Uterus (tissue), 2 donors: ENCODE measurements around the gene SLC35G6.

Experiments used
- POLR2A ChIP-seq, 2 donors: fragments of 450-650 bp; IDR thresholded peaks; one replicate each; pipeline ENCODE4 v1.6.1; 2016; ENCODE audit warnings: antibody characterized with exemption in 2 of 2, mild to moderate bottlenecking in 1 of 2, moderate library complexity in 1 of 2
- TF ChIP-seq, protein P1 (sequence below), 4 experiments: fragments of 200-600 bp in 2 of 4; fragments of 450-650 bp in 2 of 4; sonication (generic) in 2 of 4; IDR thresholded peaks; one replicate each; pipeline ENCODE4 v1.5.1; 2016 to 2019; ENCODE audit warnings: antibody characterized with exemption in 4 of 4, mild to moderate bottlenecking in 2 of 4, moderate library complexity in 1 of 4

DNA sequence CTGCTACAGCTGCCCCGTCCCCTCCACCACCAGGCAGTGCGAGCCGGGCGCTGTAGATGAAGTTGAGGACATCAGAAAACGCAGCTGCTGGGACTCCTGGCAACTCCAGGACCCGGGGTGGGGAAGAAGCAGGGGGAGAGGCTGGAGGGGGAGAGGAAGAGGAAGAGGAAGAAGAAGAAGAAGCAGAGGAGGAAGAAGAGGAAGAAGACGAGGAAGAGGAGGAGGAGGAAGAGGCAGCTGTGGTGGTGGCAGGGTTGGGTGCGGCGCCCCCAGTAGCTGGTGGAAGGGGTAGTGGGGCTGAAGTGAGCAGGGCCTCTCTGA, 15.0 kb upstream of the SLC35G6 start:
- TF ChIP-seq, protein P1, sequence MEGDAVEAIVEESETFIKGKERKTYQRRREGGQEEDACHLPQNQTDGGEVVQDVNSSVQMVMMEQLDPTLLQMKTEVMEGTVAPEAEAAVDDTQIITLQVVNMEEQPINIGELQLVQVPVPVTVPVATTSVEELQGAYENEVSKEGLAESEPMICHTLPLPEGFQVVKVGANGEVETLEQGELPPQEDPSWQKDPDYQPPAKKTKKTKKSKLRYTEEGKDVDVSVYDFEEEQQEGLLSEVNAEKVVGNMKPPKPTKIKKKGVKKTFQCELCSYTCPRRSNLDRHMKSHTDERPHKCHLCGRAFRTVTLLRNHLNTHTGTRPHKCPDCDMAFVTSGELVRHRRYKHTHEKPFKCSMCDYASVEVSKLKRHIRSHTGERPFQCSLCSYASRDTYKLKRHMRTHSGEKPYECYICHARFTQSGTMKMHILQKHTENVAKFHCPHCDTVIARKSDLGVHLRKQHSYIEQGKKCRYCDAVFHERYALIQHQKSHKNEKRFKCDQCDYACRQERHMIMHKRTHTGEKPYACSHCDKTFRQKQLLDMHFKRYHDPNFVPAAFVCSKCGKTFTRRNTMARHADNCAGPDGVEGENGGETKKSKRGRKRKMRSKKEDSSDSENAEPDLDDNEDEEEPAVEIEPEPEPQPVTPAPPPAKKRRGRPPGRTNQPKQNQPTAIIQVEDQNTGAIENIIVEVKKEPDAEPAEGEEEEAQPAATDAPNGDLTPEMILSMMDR (IDR thresholded peaks at IDR 0.05) = no peak
- no peak for TF ChIP-seq POLR2A (IDR thresholded peaks at IDR 0.05)
